Measurements from ENCODE around the gene WDFY4.

DNA sequence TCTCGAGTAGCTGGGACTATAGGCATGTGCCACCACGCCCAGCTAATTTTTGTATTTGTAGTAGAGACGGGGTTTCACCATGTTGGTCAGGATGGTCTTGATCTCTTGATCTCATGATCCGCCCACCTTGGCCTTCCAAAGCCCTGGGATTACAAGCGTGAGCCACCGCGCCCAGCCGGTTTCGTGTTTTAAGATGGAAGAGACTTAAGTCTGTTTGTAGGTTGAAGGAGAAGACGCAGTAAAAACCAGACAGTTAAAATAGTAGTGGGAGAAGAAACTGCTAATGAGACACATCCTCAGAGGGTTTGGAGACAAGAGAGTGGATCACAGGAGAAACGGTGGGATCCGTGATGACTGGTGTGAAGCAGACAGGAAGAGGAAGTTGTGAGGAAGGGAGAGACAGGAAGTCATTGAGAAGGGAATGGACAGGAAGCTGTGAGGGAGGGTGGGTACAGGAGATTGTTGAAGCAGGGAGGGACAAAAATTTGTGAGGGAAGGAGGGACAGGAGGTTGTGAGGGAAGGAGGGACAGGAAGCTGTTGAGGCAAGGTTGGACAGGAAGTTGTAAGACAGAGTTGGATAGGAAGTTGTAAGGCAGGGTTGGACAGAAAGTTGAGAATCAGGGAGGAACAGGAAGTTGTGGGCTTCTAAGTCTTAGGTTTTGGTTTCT, 115.5 kb downstream of the WDFY4 start:
- TF ChIP-seq GATA2 (CRISPR knock-in tag; IDR thresholded peaks at IDR 0.05) (no peak), GABPA (tag; conservative IDR thresholded peaks at IDR 0.05; ENCODE audit: low read depth) (peak; percentile 94), ZNF644 (tag; IDR thresholded peaks at IDR 0.05; ENCODE audit: low read depth) (no peak), CTCF (IDR thresholded peaks at IDR 0.05 in 2 of 3, conservative IDR thresholded peaks at IDR 0.05 in 1 of 3; ENCODE audit: insufficient read depth in 2 of 3, low read depth in 1 of 3, low read length in 3 of 3) (no peak), YY1 (IDR thresholded peaks at IDR 0.05; ENCODE audit: borderline replicate concordance in 1 of 3, control insufficient read depth in 1 of 3, extremely low read depth in 1 of 3, insufficient read depth in 3 of 3, insufficient read length in 1 of 3, insufficient replicate concordance in 2 of 3, low read depth in 1 of 3, low read length in 2 of 3) (no peak), ZNF707 (CRISPR knock-in tag; conservative IDR thresholded peaks at IDR 0.05) (no peak), SRSF1 (IDR thresholded peaks at IDR 0.05; ENCODE audit: low read depth, low read length) (no peak), TAF1 (IDR thresholded peaks at IDR 0.05; ENCODE audit: control insufficient read depth, extremely low read depth, insufficient read depth, low read length, severe bottlenecking) (no peak), RBFOX2 (IDR thresholded peaks at IDR 0.05; ENCODE audit: low read depth, low read length) (no peak)
- TF ChIP-seq, protein P1, sequence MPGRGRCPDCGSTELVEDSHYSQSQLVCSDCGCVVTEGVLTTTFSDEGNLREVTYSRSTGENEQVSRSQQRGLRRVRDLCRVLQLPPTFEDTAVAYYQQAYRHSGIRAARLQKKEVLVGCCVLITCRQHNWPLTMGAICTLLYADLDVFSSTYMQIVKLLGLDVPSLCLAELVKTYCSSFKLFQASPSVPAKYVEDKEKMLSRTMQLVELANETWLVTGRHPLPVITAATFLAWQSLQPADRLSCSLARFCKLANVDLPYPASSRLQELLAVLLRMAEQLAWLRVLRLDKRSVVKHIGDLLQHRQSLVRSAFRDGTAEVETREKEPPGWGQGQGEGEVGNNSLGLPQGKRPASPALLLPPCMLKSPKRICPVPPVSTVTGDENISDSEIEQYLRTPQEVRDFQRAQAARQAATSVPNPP (IDR thresholded peaks at IDR 0.05; ENCODE audit: borderline replicate concordance, insufficient read depth, insufficient read length): no peak
